ENCODE measurements around the gene SPTBN2.

The SPTBN2 gene

DNA sequence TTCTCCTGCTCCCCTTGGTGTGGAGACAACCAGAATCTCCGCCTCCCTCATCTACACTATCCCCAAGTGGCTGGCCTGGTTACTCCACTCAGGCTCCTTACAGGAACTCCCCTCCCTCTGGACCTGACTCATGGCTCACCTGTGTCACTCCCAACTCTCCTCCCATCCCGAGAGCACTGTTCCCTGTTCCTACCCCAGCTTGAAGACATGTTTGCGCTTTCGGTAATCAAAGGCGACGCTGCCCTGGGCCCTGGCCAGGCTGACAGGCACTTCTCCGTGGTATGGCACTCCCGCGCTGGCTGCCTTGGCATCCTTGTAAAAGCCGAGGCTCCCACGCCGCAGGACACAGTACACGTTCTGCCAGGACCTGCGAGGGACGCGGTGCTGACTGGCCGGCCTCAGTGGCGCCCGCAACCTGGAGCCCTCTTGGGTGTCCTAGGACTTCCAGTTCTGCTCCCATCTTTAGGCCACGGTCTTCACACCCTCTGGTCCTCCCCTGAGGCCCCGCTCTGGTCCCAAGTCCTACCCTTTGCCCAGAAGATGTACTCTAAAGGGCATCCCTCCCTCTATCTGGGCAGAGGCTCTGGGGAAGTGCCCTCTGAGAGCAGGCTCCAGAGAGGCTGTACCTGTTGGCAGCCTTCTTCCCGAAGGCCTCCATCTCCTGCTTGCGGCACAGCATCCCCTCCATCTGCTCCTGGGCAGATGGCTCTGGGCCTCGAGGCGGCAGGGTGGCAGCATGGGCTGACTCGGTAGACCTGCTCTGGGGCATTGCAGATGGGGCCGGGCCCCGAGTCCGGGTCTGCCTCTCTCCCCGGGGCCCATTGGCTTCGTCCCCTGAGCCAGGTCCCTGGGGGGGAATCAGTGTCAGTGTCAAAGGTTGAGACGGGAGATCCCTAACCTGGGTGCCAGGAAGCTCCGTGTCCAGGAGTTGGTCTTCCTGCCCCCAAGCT, 41.9 kb downstream of the SPTBN2 start:
- Histone ChIP-seq H3K9me3 (ENCODE audit: insufficient read depth, low read length) (no peaks in the 10 kb centered on the region), H3F3A (ENCODE audit: insufficient read depth) (no peaks in the 10 kb centered on the region), H3K27ac (ENCODE audit: low read depth, low read length) (no peak overlapping the region), H3K4me2 (ENCODE audit: low read depth, low read length, poor library complexity, severe bottlenecking) (no peak overlapping the region), H3K4me3 (ENCODE audit: insufficient read depth, low read length, poor library complexity, severe bottlenecking) (no peak overlapping the region), H3K27me3 (ENCODE audit: low read length) (no peaks in the 10 kb centered on the region), H3K36me3 (ENCODE audit: low read length) (no peaks in the 10 kb centered on the region), H4K20me1 (ENCODE audit: low read depth, low read length) (no peaks in the 10 kb centered on the region), H2AFZ (ENCODE audit: low read depth, low read length, severe bottlenecking) (no peak overlapping the region), H3K79me2 (ENCODE audit: insufficient read depth, low read length) (no peaks in the 10 kb centered on the region), H3K9ac (ENCODE audit: low read length) (no peak overlapping the region), H3K9me2 (replicated peaks; ENCODE audit: insufficient read depth, low read length) (no peaks in the 10 kb centered on the region)
- TF ChIP-seq, protein P1, sequence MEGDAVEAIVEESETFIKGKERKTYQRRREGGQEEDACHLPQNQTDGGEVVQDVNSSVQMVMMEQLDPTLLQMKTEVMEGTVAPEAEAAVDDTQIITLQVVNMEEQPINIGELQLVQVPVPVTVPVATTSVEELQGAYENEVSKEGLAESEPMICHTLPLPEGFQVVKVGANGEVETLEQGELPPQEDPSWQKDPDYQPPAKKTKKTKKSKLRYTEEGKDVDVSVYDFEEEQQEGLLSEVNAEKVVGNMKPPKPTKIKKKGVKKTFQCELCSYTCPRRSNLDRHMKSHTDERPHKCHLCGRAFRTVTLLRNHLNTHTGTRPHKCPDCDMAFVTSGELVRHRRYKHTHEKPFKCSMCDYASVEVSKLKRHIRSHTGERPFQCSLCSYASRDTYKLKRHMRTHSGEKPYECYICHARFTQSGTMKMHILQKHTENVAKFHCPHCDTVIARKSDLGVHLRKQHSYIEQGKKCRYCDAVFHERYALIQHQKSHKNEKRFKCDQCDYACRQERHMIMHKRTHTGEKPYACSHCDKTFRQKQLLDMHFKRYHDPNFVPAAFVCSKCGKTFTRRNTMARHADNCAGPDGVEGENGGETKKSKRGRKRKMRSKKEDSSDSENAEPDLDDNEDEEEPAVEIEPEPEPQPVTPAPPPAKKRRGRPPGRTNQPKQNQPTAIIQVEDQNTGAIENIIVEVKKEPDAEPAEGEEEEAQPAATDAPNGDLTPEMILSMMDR (IDR thresholded peaks at IDR 0.05; ENCODE audit: insufficient read depth, low read length, poor library complexity, severe bottlenecking) = no peak
- TF ChIP-seq EZH2phosphoT487 (conservative IDR thresholded peaks at IDR 0.05; ENCODE audit: low read length) = no peak

DNA sequence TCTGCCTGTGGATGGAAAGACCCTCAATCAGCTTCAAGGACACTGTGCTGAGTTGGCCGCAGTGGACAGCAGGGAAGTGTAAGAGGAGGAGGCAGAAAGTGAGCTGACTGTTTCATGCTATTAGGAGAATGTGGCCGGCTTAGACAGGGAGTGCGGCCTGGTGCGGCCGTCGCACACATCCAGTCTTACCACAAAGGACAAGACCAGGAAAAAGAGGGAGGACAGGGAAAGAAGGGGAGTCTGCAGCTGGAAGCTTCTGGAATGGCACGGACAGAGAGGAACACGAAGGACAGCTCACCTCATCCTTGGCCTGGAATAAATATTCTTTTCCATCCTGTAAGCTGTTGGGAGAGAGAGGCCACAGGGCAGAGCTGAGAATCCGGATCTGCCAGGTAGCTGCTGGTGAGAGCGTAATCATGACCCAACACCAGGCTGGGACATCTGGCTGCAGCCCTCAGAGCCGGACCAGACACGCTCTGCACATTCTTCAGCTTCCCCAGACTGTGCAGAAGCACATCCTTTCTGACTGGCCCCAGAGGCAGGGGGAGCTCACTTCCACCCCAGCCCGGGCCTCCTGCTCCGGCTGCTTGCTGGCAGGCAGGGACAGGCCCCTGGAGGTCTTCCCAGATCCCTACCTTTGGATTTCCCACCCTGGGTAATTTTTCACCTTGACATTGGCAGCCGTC, 42.8 kb downstream of the SPTBN2 start:
- no peak overlapping the region for H3K4me2 ChIP-seq (ENCODE audit: low read depth, low read length, poor library complexity, severe bottlenecking)
- H3K4me3 ChIP-seq (ENCODE audit: insufficient read depth, low read length, poor library complexity, severe bottlenecking) = no peak overlapping the region
- no peaks in the 10 kb centered on the region for H4K20me1 ChIP-seq (ENCODE audit: low read depth, low read length)
- no peaks in the 10 kb centered on the region for H3K9me3 ChIP-seq (ENCODE audit: insufficient read depth, low read length)
- no peaks in the 10 kb centered on the region for H3F3A ChIP-seq (ENCODE audit: insufficient read depth)
- H3K27ac ChIP-seq (ENCODE audit: low read depth, low read length) = no peak overlapping the region
- H2AFZ ChIP-seq (ENCODE audit: low read depth, low read length, severe bottlenecking) = no peak overlapping the region
- TF ChIP-seq, protein P1 (IDR thresholded peaks at IDR 0.05; ENCODE audit: insufficient read depth, low read length, poor library complexity, severe bottlenecking) = no peak
- TF ChIP-seq EZH2phosphoT487 (conservative IDR thresholded peaks at IDR 0.05; ENCODE audit: low read length) = no peak
- H3K9ac ChIP-seq (ENCODE audit: low read length) = no peak overlapping the region
- H3K27me3 ChIP-seq (ENCODE audit: low read length) = no peaks in the 10 kb centered on the region
- no peaks in the 10 kb centered on the region for H3K9me2 ChIP-seq (replicated peaks; ENCODE audit: insufficient read depth, low read length)
- no peaks in the 10 kb centered on the region for H3K79me2 ChIP-seq (ENCODE audit: insufficient read depth, low read length)
- H3K36me3 ChIP-seq (ENCODE audit: low read length) = no peaks in the 10 kb centered on the region

DNA sequence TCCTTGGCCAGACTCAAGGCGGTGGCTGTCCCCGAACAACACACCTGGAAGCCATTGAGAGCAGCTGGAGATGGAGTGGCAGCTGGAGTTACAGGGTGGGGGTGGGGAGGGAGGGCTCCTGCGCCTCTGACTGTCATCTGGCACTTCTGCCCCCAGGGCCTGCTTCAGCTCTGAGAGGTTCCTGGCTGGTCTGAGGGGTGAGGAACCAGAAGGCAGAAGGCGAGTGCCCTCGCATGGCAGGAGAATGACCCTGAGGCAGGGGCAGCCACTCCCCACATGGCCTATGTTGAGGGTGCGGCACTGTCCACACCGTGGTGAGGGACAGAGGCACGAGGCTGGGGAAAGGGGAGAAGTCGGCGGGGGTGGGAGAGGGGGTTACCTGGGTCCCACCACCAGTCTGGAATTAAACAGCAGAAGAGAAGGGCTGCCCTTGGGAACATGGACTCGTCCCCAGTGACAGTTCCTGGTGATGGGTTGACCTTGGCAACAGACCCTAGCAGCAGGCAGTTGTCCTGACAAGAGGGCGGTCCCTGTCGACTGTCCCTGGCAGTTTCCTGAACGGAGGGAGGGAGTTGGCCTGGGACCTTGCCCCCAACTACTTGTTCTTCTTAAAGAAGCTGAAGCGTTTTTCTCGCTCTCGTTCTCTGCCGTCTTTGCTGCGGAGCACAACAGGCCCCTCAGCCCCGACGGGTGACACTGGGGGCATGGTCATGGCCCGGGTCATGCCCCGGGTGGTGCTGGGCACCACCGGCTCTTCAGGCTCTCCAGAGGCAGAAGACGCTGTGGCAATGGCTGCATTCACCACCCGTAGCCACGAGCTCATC, 43.5 kb downstream of the SPTBN2 start:
- H3F3A ChIP-seq (ENCODE audit: insufficient read depth) = no peaks in the 10 kb centered on the region
- H3K27ac ChIP-seq (ENCODE audit: low read depth, low read length) = no peak overlapping the region
- no peaks in the 10 kb centered on the region for H3K9me2 ChIP-seq (replicated peaks; ENCODE audit: insufficient read depth, low read length)
- H2AFZ ChIP-seq (ENCODE audit: low read depth, low read length, severe bottlenecking) = no peak overlapping the region
- H3K4me2 ChIP-seq (ENCODE audit: low read depth, low read length, poor library complexity, severe bottlenecking) = no peak overlapping the region
- no peaks in the 10 kb centered on the region for H3K9me3 ChIP-seq (ENCODE audit: insufficient read depth, low read length)
- no peak overlapping the region for H3K9ac ChIP-seq (ENCODE audit: low read length)
- TF ChIP-seq EZH2phosphoT487 (conservative IDR thresholded peaks at IDR 0.05; ENCODE audit: low read length) = no peak
- TF ChIP-seq, protein P1 (IDR thresholded peaks at IDR 0.05; ENCODE audit: insufficient read depth, low read length, poor library complexity, severe bottlenecking) = no peak
- H3K79me2 ChIP-seq (ENCODE audit: insufficient read depth, low read length) = no peaks in the 10 kb centered on the region
- no peaks in the 10 kb centered on the region for H3K27me3 ChIP-seq (ENCODE audit: low read length)
- no peaks in the 10 kb centered on the region for H4K20me1 ChIP-seq (ENCODE audit: low read depth, low read length)
- H3K36me3 ChIP-seq (ENCODE audit: low read length) = no peaks in the 10 kb centered on the region
- no peak overlapping the region for H3K4me3 ChIP-seq (ENCODE audit: insufficient read depth, low read length, poor library complexity, severe bottlenecking)

Measured in SU-DHL-6 (cell line).